ENCODE measurements around the gene EXOC4.

EXOC4 gene

GRCh38 chr7:133950855-133951254 lies 698.0 kb downstream of the EXOC4 start:
- H3K9me3 ChIP-seq (ENCODE audit: low read length): peaks cover 11% of the 10 kb centered on the region; the same call in 1 of the 2 replicates
- H3K4me3 ChIP-seq (ENCODE audit: low read depth, low read length, poor library complexity, severe bottlenecking): no peak overlapping the region
- no peak overlapping the region for H3K27ac ChIP-seq (ENCODE audit: low read depth, low read length, poor library complexity, severe bottlenecking)
- 0 out of 2 replicates have a peak, but pooled peaks cover 3% of the 10 kb centered on the region for H3K36me3 ChIP-seq (ENCODE audit: insufficient read depth, low read length)
- H4K20me1 ChIP-seq (ENCODE audit: insufficient read depth, low read length): no peaks in the 10 kb centered on the region
- H3K9ac ChIP-seq (ENCODE audit: low read length): no peak overlapping the region
- H3K27me3 ChIP-seq (ENCODE audit: insufficient read depth, low read length): no peaks in the 10 kb centered on the region
- no peaks in the 10 kb centered on the region for H3K79me2 ChIP-seq (ENCODE audit: insufficient read depth, low read length)
- H3F3A ChIP-seq (ENCODE audit: insufficient read depth, low read length): no peaks in the 10 kb centered on the region
- no peak for TF ChIP-seq EZH2 (IDR thresholded peaks at IDR 0.05; ENCODE audit: borderline replicate concordance, low read length)
- TF ChIP-seq, protein P1, sequence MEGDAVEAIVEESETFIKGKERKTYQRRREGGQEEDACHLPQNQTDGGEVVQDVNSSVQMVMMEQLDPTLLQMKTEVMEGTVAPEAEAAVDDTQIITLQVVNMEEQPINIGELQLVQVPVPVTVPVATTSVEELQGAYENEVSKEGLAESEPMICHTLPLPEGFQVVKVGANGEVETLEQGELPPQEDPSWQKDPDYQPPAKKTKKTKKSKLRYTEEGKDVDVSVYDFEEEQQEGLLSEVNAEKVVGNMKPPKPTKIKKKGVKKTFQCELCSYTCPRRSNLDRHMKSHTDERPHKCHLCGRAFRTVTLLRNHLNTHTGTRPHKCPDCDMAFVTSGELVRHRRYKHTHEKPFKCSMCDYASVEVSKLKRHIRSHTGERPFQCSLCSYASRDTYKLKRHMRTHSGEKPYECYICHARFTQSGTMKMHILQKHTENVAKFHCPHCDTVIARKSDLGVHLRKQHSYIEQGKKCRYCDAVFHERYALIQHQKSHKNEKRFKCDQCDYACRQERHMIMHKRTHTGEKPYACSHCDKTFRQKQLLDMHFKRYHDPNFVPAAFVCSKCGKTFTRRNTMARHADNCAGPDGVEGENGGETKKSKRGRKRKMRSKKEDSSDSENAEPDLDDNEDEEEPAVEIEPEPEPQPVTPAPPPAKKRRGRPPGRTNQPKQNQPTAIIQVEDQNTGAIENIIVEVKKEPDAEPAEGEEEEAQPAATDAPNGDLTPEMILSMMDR (IDR thresholded peaks at IDR 0.05; ENCODE audit: low read length): no peak
- H3K9me2 ChIP-seq (ENCODE audit: low read depth, low read length): no peaks in the 10 kb centered on the region
- no peak overlapping the region for H3K4me2 ChIP-seq (ENCODE audit: low read length)
- no peaks in the 10 kb centered on the region for H3K4me1 ChIP-seq (ENCODE audit: insufficient read depth, low read length, severe bottlenecking)
- H2AFZ ChIP-seq (ENCODE audit: low read length): no peak overlapping the region

- 0 out of 2 replicates have a peak, but pooled peaks cover 3% of the 10 kb centered on the region for H3K36me3 ChIP-seq (ENCODE audit: insufficient read depth, low read length)
- no peaks in the 10 kb centered on the region for H4K20me1 ChIP-seq (ENCODE audit: insufficient read depth, low read length)
- no peaks in the 10 kb centered on the region for H3K27me3 ChIP-seq (ENCODE audit: insufficient read depth, low read length)
- no peak overlapping the region for H3K4me3 ChIP-seq (ENCODE audit: low read depth, low read length, poor library complexity, severe bottlenecking)
- H3K27ac ChIP-seq (ENCODE audit: low read depth, low read length, poor library complexity, severe bottlenecking): no peak overlapping the region
- no peaks in the 10 kb centered on the region for H3K4me1 ChIP-seq (ENCODE audit: insufficient read depth, low read length, severe bottlenecking)
- TF ChIP-seq, protein P1 (IDR thresholded peaks at IDR 0.05; ENCODE audit: low read length): no peak
- no peak for TF ChIP-seq EZH2 (IDR thresholded peaks at IDR 0.05; ENCODE audit: borderline replicate concordance, low read length)
- H3K9me3 ChIP-seq (ENCODE audit: low read length): peaks cover 11% of the 10 kb centered on the region; the same call in 1 of the 2 replicates
- H2AFZ ChIP-seq (ENCODE audit: low read length): no peak overlapping the region
- H3K79me2 ChIP-seq (ENCODE audit: insufficient read depth, low read length): no peaks in the 10 kb centered on the region
- no peak overlapping the region for H3K4me2 ChIP-seq (ENCODE audit: low read length)
- H3F3A ChIP-seq (ENCODE audit: insufficient read depth, low read length): no peaks in the 10 kb centered on the region
- H3K9me2 ChIP-seq (ENCODE audit: low read depth, low read length): no peaks in the 10 kb centered on the region
- no peak overlapping the region for H3K9ac ChIP-seq (ENCODE audit: low read length)
These were observed 702.3 kb downstream of the EXOC4 start for GRCh38 chr7:133955208-133955607.

GRCh38 chr7:133957845-133958244 lies 705.0 kb downstream of the EXOC4 start:
- no peaks in the 10 kb centered on the region for H3K27me3 ChIP-seq (ENCODE audit: insufficient read depth, low read length)
- H3K27ac ChIP-seq (ENCODE audit: low read depth, low read length, poor library complexity, severe bottlenecking): no peak overlapping the region
- H3K4me1 ChIP-seq (ENCODE audit: insufficient read depth, low read length, severe bottlenecking): no peaks in the 10 kb centered on the region
- no peaks in the 10 kb centered on the region for H4K20me1 ChIP-seq (ENCODE audit: insufficient read depth, low read length)
- H3K36me3 ChIP-seq (ENCODE audit: insufficient read depth, low read length): no peaks in the 10 kb centered on the region
- no peak overlapping the region for H3K4me2 ChIP-seq (ENCODE audit: low read length)
- TF ChIP-seq EZH2 (IDR thresholded peaks at IDR 0.05; ENCODE audit: borderline replicate concordance, low read length): no peak
- TF ChIP-seq, protein P1 (IDR thresholded peaks at IDR 0.05; ENCODE audit: low read length): no peak
- H2AFZ ChIP-seq (ENCODE audit: low read length): no peak overlapping the region
- no peak overlapping the region for H3K4me3 ChIP-seq (ENCODE audit: low read depth, low read length, poor library complexity, severe bottlenecking)
- no peaks in the 10 kb centered on the region for H3K9me2 ChIP-seq (ENCODE audit: low read depth, low read length)
- peaks cover 11% of the 10 kb centered on the region; the same call in 1 of the 2 replicates for H3K9me3 ChIP-seq (ENCODE audit: low read length)
- H3K79me2 ChIP-seq (ENCODE audit: insufficient read depth, low read length): no peaks in the 10 kb centered on the region
- no peak overlapping the region for H3K9ac ChIP-seq (ENCODE audit: low read length)
- H3F3A ChIP-seq (ENCODE audit: insufficient read depth, low read length): no peaks in the 10 kb centered on the region

All from OCI-LY1 (cell line).